Measurements from ENCODE around the gene XK.
A peak's percentile ranks its signal among the peaks of the same experiment; 100 is the strongest.

XK gene

DNA sequence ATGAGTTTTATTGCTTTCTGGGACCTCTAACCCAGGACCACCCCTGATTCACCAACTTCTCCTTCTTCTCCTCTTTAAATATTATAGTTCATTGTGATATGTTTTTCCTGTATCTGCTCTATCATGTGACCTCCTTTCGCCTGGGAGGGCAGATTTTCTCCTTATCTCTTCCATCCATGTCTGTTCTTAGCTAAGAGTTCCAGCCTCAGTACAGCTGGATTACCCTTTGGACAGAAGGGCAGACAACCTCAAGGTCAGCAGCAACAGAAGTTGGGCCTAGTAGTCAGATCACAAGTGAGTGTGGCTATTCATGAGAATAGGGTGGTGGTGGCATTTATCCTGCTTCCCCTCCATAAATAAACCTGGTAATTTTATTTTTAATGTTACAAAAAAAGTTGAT lies 5.7 kb upstream of the XK start:
- no peak for DNase-seq

DNA sequence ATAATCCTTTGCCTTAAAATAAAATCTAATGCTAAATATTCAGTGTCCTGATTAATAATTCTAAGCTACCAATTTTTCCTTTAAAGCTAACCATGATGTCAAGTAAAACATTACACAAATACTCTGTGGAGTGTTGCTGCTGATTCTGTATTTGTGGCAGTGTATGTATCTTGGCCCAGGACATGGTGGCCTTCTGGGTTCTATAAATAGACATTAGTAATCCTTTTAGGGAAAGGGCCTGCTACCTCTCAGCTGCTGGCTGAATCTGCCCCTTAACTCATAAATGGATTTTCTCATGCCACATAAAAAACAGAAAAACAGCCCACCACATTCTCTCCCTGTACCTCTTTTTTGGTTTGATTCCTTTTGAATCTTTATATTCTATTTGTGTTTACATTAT lies 1.2 kb upstream of the XK start:
- DNase-seq: no peak

DNA sequence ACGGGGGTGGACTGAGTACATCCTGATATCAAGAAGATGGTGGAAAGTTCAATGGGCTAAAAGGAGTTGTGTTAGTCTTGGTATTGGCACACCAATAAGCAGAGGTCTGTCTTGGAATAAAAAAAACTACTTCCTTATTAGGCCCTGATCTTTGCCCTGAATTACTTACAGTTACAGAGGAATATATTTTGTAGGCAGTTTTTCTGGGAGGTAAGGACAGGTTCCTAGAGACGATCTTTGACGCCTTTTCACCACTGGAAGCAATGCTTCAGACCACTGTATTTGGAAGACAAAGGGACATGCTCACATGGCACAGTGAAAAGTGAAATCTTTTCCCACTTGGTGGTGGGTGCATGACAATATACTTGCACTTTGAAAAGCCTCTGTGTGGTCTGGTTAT lies 618 bp upstream of the XK start:
- DNase-seq: no peak

DNA sequence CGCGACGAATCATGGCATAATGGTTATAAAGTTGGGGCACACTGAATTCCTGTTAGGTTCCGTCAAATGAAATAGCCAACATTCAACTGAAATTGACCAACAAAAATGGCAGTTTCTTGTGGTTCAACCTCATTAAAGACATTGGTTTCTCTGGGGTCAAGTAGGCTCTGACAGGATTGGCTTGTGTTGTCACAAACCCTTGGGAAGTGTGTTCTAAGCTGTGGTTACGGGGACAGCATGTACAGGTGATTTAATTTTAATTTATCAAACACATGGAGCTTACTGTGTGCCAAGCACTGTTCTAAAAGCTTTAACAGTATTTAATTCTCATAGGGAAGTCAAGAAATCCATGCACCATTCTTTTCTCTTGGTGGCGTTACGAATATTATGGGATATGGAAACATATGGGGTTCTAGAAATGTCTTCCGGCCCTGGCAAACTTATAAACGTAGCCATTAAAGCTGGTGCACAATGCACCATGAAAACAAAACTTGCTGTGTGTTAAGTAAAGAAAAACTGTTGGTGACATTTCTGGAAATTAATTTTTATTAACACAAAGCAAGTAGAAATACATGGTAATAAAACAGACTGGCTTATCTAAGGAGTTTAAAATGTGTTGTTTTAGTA lies 891 bp downstream of the XK start:
- DNase-seq: no peak

DNA sequence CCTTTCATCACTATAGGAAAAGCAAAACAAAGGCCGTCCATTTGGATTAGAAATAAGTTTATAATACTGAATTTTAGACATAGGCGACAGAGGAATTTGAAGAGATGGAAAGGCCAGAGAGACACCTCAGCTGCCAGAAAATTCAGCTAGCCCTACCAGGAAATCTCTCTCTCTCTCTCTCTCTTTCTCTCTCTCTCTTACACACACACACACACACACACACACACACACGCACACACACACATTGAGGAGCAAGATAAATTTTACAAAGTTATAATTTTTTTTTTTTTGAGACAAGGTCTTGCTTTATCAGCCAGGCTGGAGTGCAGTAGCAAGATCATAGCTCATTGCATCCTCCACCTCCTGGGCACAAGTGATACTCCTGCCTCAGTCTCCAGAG lies 1.4 kb downstream of the XK start:
- no peak for DNase-seq

DNA sequence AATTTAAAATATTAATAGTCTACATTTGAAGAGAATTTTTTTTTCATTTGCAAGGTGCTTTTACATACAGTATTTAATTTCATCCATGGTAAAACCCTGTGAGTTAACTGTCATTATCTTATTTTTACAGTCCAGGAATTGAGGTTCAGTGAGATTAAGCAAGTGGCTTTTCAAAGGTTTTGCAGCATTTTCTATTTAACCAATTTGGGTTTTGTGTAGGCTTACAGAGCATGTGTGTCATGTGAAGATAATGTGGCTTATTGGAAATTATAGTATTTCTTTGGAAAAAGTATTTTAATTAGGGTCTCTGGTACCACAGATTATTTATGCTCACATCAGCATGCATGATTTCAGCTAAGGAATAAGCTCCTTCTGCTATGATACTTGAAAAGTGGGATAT lies 4.5 kb downstream of the XK start:
- DNase-seq: no peak

DNA sequence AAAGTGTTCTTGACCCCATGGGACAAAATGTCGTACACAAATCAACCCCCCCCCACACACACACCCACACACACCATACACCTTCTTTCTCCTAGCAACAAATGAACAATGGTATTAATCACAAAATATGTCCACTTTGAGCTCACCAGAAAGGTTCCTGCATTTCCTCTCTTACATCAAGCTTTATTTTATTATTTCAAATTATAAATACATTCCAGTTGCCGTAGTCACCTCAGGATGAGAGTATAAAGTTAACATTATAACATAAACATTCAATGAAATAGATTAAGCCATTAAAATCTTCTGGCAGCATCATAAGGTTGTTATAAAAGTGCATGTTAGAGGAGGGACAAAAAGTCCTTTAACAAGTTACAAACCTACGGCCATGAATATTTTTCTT lies 7.3 kb downstream of the XK start:
- no peak for DNase-seq

DNA sequence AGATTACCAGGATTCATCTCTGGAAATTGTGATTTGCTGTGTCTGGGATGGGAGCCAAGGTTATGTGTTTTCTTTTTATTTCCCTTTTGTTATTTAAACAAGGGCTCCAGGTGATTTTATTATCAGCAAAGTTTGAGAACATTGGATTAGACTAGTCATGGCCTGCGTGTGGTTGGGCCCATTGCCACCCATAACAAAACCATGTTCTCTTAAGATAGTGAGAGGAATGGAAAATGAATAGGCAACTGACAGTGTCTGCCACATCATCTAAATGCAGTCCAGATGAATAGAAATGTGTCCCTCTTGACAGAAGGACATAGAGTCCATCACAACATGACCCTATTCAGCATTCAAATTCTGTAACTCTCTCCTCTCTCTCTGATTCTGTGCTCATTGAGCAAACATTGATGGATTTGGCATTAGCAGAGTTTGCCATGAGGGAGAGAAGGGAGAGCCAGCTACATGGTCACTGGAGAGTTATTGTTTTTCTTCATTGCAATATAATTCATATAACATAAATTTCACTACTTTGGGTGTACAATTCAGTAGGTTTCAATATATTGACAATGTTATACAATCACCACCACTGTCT lies 11.7 kb downstream of the XK start:
- DNase-seq: no peak

DNA sequence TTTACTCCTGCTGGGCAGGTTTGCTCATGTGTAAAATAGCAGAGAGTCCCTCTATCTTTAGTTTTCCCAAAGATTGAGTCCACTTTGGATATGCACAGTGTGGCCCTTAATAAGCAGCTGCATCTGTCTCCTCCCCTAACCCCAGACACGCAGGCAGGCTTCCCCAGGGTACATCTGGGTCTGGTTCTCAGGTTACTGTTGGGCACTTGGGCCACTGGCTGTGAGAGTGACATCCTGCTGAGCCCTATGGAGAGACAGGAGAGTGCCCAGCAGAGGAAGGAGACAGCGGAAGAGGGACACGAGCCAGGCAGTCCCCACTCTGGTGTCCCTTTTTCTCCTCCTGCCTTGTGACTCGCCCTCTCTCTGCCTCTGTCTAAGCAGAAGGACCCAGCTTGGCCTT lies 16.0 kb downstream of the XK start:
- no peak for DNase-seq

DNA sequence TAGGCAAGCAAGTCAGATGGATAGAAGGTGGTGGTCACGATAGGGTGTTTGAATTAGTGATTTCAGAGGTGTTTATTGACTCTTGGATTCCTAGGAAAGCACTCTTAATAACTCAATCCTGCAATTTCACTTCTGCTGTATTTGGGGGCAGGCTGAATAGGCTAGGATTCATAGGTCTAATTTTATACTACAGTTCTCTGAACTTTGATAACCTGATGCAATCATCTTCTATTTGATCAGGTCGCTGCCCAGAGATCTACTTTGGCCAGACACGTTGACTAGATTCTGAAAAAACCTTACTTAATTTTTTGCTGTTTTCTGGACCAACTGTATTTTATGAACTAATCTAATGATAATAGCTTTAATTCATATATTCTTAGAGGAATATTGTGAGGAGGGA lies 26.4 kb downstream of the XK start:
- no peak for DNase-seq

DNA sequence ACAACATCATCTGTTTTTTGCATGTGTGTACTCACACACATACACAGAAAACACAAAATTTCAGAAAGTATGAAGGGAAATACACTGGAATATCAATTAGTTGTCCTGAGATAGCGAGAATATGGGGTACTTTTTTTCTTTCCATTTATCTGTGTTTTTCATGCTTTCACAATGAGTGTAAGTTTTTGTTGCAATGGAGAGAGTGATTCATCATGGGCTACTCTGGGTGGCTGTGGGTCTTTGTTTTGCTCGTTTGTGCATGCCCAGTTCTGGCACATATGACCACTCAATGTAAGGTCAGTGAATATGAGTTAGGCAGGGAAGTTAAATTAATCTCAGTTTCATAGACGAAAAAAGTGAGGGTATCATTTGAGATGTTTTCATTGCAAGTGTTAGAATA lies 26.9 kb downstream of the XK start:
- DNase-seq: no peak

DNA sequence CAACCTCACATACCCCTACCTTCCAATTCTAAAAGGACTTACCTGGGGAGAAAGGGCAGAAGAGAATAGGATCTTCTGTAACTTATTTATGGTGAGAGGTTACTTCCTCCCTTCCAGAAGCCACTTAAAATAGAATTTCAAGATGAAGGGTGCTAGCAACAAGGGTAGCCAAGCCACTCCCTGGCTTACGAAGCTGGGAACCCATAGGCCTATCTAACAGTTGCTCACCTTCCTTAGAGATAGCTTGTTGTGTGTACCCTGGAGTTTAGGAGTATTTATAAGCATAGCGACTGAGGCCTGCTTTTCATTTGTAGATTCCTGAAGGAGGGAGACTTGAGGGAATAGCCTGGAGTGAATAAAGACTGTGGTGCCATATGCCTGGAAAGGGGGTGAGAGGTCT lies 28.9 kb downstream of the XK start:
- no peak for DNase-seq

DNA sequence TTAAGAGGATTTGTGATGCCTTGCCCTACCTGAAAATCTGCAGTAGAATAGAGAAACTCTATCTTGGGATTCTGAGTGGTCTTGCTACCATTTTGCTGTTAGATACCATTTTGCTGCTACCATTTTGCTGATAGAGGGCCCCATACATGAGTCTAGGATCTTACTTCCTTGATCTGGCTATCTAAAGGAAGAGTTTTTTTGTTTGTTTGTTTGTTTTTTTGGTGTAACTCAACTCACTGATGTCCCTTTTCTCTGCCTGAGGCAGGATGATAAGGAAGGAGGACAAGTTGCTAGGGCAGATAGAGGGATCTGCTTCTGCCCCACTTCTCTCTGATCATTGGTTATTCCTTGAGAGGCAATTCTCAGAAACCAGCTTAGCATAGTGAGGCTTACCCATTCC lies 31.0 kb downstream of the XK start:
- DNase-seq: no peak

DNA sequence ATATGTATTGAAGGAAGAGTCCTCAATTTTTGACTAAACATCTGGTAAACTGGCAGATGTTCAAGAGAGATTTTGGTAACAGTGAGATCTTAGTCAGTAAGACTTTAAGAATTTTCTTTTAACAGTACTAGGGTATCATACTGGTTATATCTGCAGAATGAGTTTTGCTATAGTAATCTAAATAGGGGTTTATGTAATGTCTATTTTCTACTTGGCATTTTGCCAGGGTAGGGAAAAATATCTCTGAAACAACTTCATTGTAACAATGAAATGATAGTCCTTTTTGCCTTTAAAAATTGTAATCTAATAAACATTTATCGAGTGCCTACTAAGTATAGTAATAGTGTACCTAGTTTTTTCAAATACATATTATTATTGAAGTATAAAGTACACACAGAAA lies 32.1 kb downstream of the XK start:
- DNase-seq: no peak

DNA sequence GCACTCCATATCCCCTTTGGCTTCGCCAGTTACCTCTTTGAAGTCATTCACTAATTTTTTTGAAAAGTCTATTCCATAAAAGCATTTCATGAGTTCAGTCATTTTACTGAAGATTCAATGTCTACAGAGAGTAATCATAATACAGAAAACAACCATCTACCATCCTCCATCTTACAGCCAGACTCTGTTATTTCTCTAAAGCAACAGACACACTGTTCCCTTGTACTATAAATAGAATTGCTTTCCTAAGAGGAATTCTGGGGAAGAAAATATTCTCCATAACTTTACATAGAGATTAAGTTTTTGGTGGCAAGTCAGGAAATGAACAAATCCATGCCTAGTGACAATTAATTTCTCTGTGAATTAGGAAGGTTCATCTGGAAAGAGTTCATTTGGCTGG lies 37.0 kb downstream of the XK start:
- no peak for DNase-seq

DNA sequence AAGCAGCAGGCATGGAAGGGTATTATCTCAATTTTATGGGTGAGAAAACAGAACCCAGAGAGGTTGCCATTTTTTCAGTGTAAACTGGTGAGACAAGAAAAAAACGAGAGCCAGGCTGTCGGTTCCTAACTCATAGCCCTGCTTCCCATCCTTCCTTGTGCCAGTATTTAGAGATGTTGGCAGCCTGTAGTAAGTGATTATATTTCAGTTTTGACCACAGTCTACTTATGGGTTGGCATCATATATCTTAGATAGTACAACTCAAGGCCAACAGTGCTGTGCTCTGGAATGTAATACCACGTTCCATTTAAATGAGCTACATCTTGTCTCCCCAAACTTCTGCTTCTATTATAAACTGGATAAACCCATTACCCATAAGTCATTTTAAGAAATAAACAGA lies 40.8 kb downstream of the XK start:
- no peak for DNase-seq

DNA sequence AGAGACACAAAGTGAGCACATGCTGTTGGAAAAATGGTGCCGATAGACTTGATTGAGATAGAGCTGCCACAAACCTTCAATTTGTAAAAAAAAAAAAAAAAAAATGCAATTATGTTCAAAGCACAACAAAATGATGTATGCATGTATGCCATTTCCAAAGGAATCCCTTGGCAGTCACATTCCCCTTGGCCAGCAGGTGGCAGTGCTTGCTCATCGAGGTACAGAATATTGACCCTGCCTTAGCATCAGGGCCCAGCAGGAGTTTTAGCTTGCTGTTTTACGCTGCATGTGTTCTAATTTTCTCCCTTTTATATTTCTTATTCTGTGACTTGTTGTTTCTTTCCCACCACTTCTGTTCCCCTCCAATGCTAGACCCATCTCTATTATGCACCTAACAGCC lies 59.8 kb downstream of the XK start:
- DNase-seq: peak; percentile 63 to 82

DNA sequence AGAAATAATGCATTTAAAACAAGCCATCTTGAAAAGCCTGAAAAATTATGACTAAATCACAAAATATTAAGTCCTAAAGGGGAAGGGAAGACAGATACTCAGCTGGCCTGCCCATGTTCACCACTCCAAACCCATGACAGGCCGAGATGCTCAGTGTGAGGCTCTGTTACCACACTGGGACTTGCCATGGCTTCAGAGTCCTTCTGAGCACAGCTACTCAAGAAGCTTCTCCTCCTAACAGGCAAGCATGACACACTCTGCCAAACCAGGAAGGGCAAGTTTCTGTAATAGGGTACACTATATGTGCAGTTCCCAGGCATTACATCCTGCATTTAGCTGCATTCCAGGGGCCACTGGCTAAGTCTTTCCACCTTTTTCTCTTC lies 60.2 kb downstream of the XK start:
- DNase-seq: no peak

DNA sequence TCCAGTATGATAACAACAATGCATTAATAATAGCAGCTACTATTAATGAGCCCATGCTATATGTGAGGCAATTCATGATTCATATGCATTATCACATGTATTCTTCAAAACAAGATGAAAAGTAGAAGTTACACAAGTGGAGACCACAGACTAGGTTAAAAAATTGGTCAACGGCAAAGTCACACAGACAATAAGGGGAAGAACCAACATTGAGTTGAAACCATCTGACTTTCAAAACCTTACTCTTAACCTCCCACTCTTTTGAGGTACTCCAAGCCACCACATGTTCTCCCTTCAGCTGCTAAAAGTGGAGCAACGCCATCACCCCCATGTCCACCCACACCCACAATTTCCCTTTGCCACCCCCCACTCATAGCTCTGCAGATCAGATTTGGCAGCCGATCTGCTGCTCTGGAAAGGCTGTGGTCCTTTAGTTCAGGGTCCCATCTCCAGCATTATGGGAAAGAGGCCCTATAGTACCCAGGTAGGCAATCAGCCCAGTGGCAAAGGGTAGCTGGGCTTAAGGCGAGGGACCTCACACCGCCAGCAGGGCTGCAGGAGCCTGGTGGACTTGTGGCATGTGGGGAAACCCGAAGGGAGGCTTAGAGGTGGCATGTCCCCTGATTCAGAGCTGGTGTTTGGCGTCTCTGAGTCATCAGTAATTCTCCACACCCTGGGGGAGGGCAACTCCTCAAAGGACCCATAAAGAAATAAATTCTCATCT lies 60.8 kb downstream of the XK start:
- DNase-seq: no peak

DNA sequence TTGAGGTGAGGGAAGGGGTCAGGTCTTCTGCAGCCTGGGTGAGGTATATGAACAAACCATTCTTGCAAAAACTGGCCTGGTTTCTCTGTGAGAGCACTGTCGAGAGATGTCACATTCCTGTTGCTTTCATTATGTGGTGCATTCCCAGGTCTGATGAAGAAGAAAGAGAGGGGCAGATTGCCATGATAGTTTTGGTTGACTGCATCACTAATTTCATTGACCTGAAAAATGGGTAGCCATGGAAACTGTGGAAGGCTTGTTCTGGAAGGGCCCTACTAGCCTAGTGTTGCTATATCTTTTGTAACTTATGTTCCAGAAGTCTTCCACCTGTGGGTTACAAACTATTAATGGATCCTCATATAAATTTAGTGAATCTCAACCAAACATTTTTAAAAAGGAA lies 61.4 kb downstream of the XK start:
- DNase-seq: no peak

DNA sequence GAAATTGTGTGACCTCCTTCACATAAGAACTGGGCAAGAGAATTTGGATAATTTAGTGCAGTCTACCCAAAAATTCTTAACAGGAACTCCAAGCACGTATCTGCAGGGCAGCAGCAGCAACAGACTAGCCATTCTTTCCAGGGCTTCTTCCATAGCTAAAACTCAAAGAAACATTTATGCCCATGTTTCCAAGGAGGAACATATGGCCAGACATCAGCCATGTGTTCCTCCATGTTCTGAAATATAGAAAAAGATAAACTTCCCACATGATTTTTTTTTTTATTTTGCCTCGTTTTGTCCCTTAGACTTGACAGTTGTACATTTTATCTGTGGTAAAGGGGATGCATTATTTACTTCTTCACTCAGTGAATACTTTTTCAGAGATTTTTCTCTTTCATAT lies 66.7 kb downstream of the XK start:
- no peak for DNase-seq

DNA sequence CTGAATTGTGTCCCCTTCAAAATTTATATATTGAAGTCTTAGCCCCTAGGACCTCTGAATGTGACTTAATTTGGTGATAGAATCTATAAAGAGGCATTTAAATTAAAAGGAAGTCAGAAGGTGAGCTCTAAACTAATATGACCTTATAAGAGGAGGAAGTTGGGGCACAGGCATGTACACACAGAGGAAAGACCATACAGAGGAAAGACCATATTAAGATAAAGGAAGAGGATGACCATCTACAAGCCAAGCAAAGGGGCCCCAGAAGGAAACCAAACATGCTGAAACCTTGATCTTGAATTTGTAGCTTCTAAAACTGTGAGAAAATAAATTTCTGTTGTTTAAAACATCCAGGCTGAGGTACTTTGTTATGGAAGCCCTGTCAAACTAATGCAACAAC lies 67.3 kb downstream of the XK start:
- DNase-seq: no peak

DNA sequence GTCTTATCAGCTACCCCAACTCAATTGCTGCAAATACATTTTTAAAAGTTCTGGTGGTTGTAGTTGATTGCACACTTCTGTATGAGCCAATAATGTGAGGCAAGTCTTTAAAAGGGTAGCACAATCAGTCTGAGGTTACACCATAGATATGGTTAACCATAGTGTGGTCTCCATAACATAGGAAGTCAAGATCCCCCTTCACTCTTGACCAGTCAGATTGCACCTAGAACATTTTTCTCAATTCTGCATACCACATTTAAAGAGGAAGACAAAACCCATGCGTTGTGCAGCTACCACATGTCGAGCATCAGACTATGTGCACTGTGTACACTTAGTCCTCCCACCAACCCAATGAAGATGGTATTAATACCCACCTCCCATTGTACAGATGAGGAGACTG lies 67.8 kb downstream of the XK start:
- no peak for DNase-seq

DNA sequence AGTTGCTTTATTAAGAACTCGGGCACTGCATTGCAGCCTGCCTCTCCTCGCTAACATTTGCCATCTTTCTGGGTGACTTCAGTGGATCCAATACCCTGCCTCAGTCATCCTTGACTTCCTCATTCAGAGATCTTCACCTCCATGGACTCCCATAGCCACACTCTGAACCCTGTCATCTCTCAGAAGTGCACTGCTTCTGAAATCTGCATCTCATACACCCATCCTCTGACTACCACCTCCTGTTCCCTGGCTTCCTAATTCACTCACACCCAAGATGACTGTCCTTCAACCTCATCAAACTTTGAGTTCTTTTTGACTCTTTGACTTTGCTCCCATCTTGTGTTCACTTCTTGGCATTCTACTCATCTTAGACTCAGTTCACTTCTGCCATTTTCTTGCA lies 68.9 kb downstream of the XK start:
- DNase-seq: no peak

DNA sequence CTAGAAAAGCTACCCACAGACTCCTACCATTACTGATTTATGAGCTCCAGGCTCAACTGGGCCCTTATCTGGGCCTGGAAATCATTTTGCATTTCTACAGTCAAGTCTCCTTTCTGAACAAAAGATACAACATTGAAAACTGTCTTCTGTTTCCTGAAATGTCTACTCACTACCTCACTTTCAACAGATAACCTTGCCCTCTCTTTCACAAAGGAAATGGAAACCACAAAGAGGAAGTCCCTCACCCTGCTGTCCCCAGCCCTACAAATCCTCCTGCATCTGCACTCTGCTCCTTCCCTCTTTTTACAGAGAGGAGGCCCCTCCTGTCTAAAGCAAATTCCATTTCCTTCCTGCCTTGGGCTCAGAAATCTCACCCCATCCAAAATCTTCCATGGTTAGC lies 69.4 kb downstream of the XK start:
- DNase-seq: no peak
